Breast epithelium (tissue), 3 donors: ENCODE data around the gene DCD.

Experiments used
- CTCF ChIP-seq, 3 donors: fragments of 450-650 bp; IDR thresholded peaks; one replicate each; pipeline ENCODE4 v1.5.1; 2016 to 2017; ENCODE audit warnings: antibody characterized with exemption in 3 of 3, mild to moderate bottlenecking in 3 of 3, moderate library complexity in 3 of 3
- POLR2A ChIP-seq: fragments of 450-650 bp; IDR thresholded peaks from one replicate; pipeline ENCODE4 v1.6.1; 2016; ENCODE audit warnings: antibody characterized with exemption, mild to moderate bottlenecking, moderate library complexity

- TF ChIP-seq POLR2A (no peak), CTCF (IDR thresholded peaks at IDR 0.05) (no peak)
These were observed 46.3 kb downstream of the DCD start for GRCh38 chr12:54601841-54602240.
